Thymus (tissue), 11 donors: ENCODE data around the gene PPARD. TPM values are rescaled to one million over a fixed set of nuclear protein-coding genes. Genes with fewer than 3 reads are reported as not detected.
"Not testable (repeated sequence)": the region's sequence is repeated elsewhere in the genome, so short reads cannot be mapped to it uniquely, and the experiment has no call there.

Source experiments
- DNase-seq, 9 donors: peaks; one replicate each; pipeline ENCODE4 v3.0.0-alpha.2; 2013; ENCODE audit warnings: low spot score in 9 of 9, low read depth in 6 of 9, missing footprints in 1 of 9
- H3K27ac ChIP-seq, 2 donors: one replicate each; pipeline ENCODE4 v1.5.1; 2013; ENCODE audit warnings: control low read depth in 1 of 2, low read depth in 1 of 2, low read length in 1 of 2, mild to moderate bottlenecking in 1 of 2, moderate library complexity in 1 of 2
- H3K27me3 ChIP-seq, 2 donors: one replicate each; pipeline ENCODE4 v1.5.1; 2013; ENCODE audit warnings: low read length in 1 of 2; ENCODE audit not compliant: control insufficient read depth in 2 of 2, insufficient read depth in 1 of 2
- H3K36me3 ChIP-seq, 2 donors: one replicate each; pipeline ENCODE4 v1.5.1; 2013; ENCODE audit warnings: low read length in 1 of 2, mild to moderate bottlenecking in 1 of 2, moderate library complexity in 1 of 2; ENCODE audit not compliant: control insufficient read depth in 2 of 2, insufficient read depth in 2 of 2
- H3K4me1 ChIP-seq, 2 donors: one replicate each; pipeline ENCODE4 v1.5.1; 2013; ENCODE audit warnings: low read length in 2 of 2; ENCODE audit not compliant: control insufficient read depth in 2 of 2, insufficient read depth in 2 of 2
- H3K4me3 ChIP-seq, 2 donors: one replicate each; pipeline ENCODE4 v1.5.1; 2013; ENCODE audit warnings: low read length in 2 of 2, control low read depth in 1 of 2, mild to moderate bottlenecking in 1 of 2
- H3K9me3 ChIP-seq, 2 donors: one replicate each; pipeline ENCODE4 v1.5.1; 2013; ENCODE audit warnings: low read length in 1 of 2, mild to moderate bottlenecking in 1 of 2; ENCODE audit not compliant: control insufficient read depth in 2 of 2, insufficient read depth in 1 of 2
- WGBS: extraction: QIAGEN DNeasy Blood & Tissue Kit; methylation state at CpG from one replicate; pipeline ENCODE4 v1.1.7; 2013; 5-methylcytosine and 5-hydroxymethylcytosine counted together
- polyA plus RNA-seq: library from polyadenylated mRNA; stranded (reverse); fragments of 200-250 nt; gene quantifications from one replicate; pipeline ENCODE4 v1.2.3, GENCODE V29; 2013
- total RNA-seq: library from RNA; stranded (reverse); fragments of 120-200 nt; gene quantifications from one replicate; pipeline ENCODE4 v1.2.4, GENCODE V29; 2013
- donor health status: healthy.

PPARD gene
- total and polyA plus RNA-seq, 2 donors, result 2.3 to 15.8 TPM

DNA sequence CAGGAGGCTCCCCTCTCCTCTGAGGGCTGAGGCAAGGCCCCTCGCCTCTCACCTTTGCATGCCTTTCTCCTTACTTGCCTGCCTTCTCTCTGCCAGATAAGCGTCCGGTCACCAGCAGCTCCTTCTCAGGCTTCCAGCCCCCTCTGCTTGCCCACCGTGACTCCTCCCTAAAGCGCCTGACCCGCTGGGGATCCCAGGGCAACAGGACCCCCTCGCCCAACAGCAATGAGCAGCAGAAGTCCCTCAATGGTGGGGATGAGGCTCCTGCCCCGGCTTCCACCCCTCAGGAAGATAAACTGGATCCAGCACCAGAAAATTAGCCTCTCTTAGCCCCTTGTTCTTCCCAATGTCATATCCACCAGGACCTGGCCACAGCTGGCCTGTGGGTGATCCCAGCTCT lies 21.3 kb upstream of the PPARD start:
- H3K27ac ChIP-seq, result no peak overlapping the region
- no peaks in the 10 kb centered on the region for H3K9me3 ChIP-seq
- no peaks in the 10 kb centered on the region for H3K4me1 ChIP-seq
- WGBS, result over 99% methylated on average over 8 of the region's 8 CpGs
- H3K36me3 ChIP-seq, result peaks cover 70 to 86% of the 10 kb centered on the region in 2 donors
- no peak for DNase-seq
- no peak overlapping the region for H3K4me3 ChIP-seq
- H3K27me3 ChIP-seq, result no peaks in the 10 kb centered on the region

DNA sequence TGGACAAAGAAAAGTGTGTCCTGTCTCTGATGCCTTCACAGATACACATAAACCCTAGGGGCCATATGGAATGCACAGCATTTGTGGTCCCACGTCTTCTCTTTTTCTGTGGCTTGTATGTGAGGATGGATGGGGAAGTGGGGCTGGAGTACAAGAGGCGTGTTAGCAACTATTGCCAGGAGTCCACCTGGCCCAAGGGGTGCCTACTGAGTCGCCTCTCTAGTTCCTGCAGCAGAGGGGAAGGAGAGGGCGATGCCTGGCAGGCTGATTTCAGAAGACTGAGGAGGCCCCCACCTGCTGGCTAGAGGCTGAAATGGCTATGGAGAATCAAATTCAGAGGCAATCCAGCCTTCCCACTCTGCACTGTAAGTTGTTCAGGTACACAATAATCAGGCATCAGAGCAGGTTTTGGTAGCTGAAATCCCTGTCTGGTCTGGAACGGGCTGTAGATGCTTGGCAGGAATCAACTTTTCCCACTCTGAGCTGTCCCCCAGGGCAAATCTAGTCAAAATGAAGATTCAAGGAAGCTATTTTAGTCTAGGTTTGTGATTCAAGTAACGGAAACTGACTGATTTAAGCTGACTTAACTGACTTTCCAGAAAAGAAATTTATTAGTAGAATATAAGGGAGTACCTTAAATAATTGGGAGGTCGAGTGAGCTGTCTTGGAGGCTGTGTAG lies 14.9 kb upstream of the PPARD start:
- WGBS, result 49% methylated on average over 7 of the region's 7 CpGs
- no peak overlapping the region for H3K4me3 ChIP-seq
- H3K27ac ChIP-seq, result no peak overlapping the region
- no peaks in the 10 kb centered on the region for H3K27me3 ChIP-seq
- peak in 5 of 9 donors; percentile 54 to 85 (median 61) for DNase-seq
- H3K36me3 ChIP-seq, result peaks cover 24 to 34% of the 10 kb centered on the region in 2 donors
- H3K9me3 ChIP-seq, result peaks cover 0 to 10% of the 10 kb centered on the region in 2 donors
- peaks cover 0 to 10% of the 10 kb centered on the region in 2 donors for H3K4me1 ChIP-seq

DNA sequence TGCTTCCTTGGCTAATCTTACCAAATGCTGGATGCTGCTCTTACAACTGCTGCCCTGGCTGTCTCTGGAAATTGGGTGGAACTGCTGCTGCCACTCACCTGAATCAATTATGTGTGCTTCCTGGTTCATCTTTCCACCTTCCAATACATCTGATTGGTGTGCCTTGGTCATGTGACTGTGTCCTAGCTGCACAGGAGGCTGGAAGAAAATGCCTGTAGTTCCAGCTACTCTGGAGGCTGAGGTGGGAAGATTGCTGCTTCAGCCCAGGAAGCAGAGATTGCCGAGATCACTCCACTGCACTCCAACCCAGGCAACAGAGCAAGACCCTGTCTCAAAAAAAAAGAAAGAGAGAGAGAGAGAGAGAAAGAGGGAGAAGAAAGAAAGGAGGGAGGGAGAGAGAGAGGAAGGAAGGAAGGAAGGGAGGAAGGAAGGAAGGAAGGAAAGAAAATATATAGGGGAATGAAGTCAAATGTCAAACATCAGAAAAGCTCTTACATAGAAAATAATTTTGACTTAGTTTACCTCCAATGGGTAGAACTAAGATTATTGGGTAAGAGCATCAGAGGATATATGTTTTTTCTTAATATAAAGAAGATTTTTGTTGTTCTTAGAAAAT lies 14.1 kb upstream of the PPARD start:
- no peak for DNase-seq
- peaks cover 0 to 10% of the 10 kb centered on the region in 2 donors for H3K4me1 ChIP-seq
- no peak overlapping the region for H3K4me3 ChIP-seq
- H3K27me3 ChIP-seq, result no peaks in the 10 kb centered on the region
- H3K9me3 ChIP-seq, result peaks cover 0 to 10% of the 10 kb centered on the region in 2 donors
- 100% methylated on average over 1 of the region's 1 CpG for WGBS
- H3K27ac ChIP-seq, result no peak overlapping the region
- peaks cover 17 to 27% of the 10 kb centered on the region in 2 donors for H3K36me3 ChIP-seq

DNA sequence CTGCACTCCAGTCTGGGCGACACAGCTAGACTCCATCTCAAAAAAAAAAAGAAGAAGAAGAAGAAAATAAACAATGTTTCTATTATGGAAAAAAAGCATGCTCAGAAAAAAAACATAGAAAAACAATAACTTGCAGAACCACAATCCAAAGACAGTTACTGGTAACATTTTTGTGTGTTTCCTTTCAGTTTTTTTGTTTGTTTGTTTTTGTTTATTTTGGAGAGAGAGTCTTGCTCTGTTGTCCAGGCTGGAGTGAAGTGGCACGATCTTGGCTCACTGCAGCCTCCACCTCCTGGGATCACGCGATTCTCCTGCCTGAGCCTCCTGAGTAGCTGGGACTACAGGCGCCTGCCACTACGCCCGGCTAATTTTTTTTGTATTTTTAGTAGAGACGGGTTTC lies 13.4 kb upstream of the PPARD start:
- not testable (repeated sequence) for H3K4me1 ChIP-seq, DNase-seq, H3K27ac ChIP-seq, H3K4me3 ChIP-seq, H3K27me3 ChIP-seq
- over 99% methylated on average over 8 of the region's 8 CpGs for WGBS
- peaks cover 0 to 10% of the 10 kb centered on the region in 2 donors for H3K9me3 ChIP-seq
- H3K36me3 ChIP-seq, result peaks cover 12 to 23% of the 10 kb centered on the region in 2 donors

DNA sequence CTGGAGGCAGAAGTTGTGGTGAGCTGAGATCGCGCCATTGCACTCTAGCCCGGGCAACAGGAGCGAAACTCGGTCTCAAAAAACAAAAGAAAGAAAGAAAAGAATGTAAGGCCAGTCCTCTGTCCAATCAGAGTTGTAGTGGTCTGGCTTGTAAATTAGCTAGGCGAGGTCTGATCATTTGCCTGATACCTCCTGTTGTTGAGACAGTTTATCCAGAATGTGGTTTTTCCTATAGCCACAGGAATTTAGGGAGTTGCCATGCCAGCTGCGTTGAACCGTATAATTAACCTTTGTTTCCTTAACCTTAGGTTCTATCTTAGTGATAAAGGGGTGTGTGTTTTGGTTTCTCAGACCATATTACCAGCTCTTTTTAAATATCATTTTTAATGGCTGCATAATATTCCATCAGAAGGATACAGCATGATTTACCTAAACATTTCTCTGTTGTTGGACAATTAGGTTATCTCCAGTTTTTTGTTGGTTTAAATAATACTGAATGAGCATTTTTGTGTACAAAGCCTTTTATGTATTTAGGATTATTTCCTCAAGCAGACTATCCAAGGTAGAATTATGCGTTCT lies 11.7 kb upstream of the PPARD start:
- H3K27me3 ChIP-seq, result no peaks in the 10 kb centered on the region
- no peak overlapping the region for H3K4me3 ChIP-seq
- no peak overlapping the region for H3K27ac ChIP-seq
- H3K4me1 ChIP-seq, result peaks cover 0 to 10% of the 10 kb centered on the region in 2 donors
- DNase-seq, result no peak
- peaks cover 0 to 10% of the 10 kb centered on the region in 2 donors for H3K9me3 ChIP-seq
- peaks cover 5 to 8% of the 10 kb centered on the region in 2 donors for H3K36me3 ChIP-seq
- 98% methylated on average over 9 of the region's 9 CpGs for WGBS

DNA sequence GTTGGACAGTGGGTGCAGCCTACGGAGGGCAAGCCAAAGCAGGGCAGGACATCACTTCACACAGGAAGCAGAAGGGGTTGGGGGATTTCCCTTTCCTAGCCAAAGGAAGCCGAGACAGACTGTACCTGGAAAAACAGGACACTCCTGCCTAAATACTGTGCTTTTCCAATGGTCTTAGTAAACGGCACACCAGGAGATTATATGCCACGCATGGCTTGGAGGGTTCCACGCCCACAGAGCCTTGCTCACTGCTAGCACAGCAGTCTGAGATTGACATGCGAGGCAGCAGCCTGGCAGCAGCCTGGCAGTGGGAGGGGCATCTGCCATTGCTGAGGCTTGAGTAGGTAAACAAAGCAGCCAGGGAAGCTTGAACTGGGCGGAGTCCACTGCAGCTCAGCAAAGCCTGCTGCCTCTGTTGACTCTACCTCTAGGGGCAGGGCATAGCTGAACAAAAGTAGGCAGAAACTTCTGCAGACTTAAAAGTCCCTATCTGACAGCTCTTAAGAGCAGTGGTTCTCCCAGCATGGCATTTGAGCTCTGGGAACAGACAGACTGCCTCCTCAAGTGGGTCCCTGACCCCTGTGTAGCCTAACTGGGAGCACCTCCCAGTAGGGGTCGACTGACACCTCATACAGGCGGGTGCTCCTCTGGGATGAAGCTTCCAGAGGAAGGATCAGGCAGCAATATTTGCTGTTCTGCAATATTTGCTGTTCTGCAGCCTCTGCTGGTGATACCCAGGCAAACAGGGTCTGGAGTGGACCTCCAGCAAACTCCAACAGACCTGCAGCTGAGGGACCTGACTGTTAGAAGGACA lies 10.1 kb upstream of the PPARD start:
- H3K36me3 ChIP-seq, H3K27ac ChIP-seq, H3K4me3 ChIP-seq, H3K4me1 ChIP-seq, H3K27me3 ChIP-seq: not testable (repeated sequence)
- peaks cover 0 to 10% of the 10 kb centered on the region in 2 donors for H3K9me3 ChIP-seq
- WGBS, result 93% methylated on average over 9 of the region's 9 CpGs
- DNase-seq, result peak in 3 of 9 donors; percentile 46 to 69 (median 48)

DNA sequence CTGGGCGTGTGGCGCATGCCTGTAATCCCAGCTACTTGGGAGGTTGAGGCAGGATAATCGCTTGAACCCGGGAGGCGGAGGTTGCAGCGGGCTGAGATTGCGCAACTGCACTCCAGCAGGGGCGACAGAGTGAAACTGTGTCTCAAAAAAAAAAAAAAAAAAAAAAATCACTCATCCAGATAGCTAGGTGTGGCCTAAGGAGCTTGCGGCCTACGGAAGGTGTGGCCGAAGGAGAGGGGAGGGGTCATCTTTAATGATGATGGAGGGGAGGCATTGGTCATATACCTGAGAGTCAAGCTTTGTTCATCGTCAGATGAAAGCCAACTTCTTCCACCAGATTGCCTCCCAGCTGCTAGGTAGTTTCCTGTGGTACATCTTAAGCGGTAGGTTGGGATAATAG lies 801 bp upstream of the PPARD start:
- Histone ChIP-seq H3K27me3 (peaks cover 0 to 13% of the 10 kb centered on the region in 2 donors), H3K9me3 (no peaks in the 10 kb centered on the region), H3K4me3 (no peak overlapping the region), H3K36me3 (no peaks in the 10 kb centered on the region), H3K4me1 (peaks cover 13 to 18% of the 10 kb centered on the region in 2 donors), H3K27ac (no peak overlapping the region)
- DNase-seq, result no peak
- WGBS, result 95% methylated on average over 13 of the region's 13 CpGs

DNA sequence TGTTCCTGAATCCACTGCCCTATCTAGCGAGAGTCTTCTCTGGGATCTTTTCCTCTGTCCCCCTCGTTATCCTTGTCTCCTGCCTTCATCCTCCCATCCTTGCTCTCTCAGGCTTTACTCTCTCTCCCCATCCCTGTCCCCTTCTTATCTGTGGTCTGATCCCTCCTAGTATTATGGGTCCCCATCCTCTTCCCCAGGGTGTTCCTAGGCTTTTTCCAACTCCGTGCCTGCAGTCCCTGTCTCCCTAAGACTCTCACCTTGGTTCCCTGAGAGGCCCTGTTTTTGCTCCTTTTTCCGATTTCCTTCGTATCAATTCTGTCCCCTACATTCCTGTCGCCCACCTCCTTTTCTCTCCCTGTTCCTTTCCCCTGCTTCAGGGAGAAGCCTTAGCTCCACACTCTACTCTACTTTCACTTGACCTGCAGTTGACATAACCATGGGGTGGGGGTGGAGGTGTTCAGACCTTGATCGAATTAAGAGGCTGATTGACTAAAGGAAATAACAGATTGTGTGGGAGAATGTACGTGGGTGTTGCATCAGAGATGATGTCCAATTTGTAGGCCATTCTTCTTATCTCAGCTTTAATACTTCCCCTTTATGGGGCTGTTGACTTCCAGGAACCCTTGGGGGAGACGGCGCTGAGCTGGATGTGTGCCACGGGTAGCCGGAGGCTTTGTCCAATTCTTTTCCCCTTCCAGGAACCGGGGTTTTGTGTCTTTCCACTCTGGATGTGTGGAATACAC lies 905 bp downstream of the PPARD start:
- DNase-seq, result no peak
- peaks cover 13 to 21% of the 10 kb centered on the region in 2 donors for H3K4me1 ChIP-seq
- peaks cover 0 to 13% of the 10 kb centered on the region in 2 donors for H3K27me3 ChIP-seq
- H3K9me3 ChIP-seq, result no peaks in the 10 kb centered on the region
- peak overlapping the region; percentile 62 to 78 for H3K4me3 ChIP-seq
- WGBS, result 30% methylated on average over 13 of the region's 13 CpGs
- peak overlapping the region; percentile 51 to 77 for H3K27ac ChIP-seq
- H3K36me3 ChIP-seq, result peaks cover 2 to 3% of the 10 kb centered on the region in 2 donors
